EL (cell line): ENCODE data around the gene MACIR.

Experiments
- DNase-seq: peaks from one replicate; pipeline ENCODE4 v3.0.0-alpha.2; 2016

The MACIR gene

GRCh38 chr5:103293719-103294118 is 35.2 kb downstream of the MACIR start:
- no peak for DNase-seq

- no peak for DNase-seq
Observed at GRCh38 chr5:103294906-103295305, 36.3 kb downstream of the MACIR start.

- DNase-seq = no peak
Observed at GRCh38 chr5:103295424-103295823, 36.9 kb downstream of the MACIR start.

- DNase-seq = no peak
Observed at GRCh38 chr5:103295871-103296270, 37.3 kb downstream of the MACIR start.

GRCh38 chr5:103298117-103298516 is 39.6 kb downstream of the MACIR start:
- no peak for DNase-seq

- no peak for DNase-seq
Observed at GRCh38 chr5:103298607-103299188, 40.1 kb downstream of the MACIR start.

GRCh38 chr5:103305809-103306208 is 47.2 kb downstream of the MACIR start:
- DNase-seq = no peak

GRCh38 chr5:103307470-103307869 is 48.9 kb downstream of the MACIR start:
- DNase-seq = no peak

- no peak for DNase-seq
Observed at GRCh38 chr5:103308774-103309173, 50.2 kb downstream of the MACIR start.

GRCh38 chr5:103313056-103313455 is 54.5 kb downstream of the MACIR start:
- no peak for DNase-seq

GRCh38 chr5:103315455-103315854 is 56.9 kb downstream of the MACIR start:
- no peak for DNase-seq

GRCh38 chr5:103327451-103327850 is 68.9 kb downstream of the MACIR start:
- DNase-seq = no peak

GRCh38 chr5:103327893-103328292 is 69.3 kb downstream of the MACIR start:
- no peak for DNase-seq
